ENCODE measurements around the gene CASP14. TPM values are rescaled to one million over a fixed set of nuclear protein-coding genes. Genes with fewer than 3 reads are reported as not detected.
A peak's percentile ranks its signal among the peaks of the same experiment; 100 is the strongest.

CASP14 gene
- total and polyA plus RNA-seq, 10 of the 15 experiments (the other 5 are each of a cell fraction or from before 2014, with no cell fraction given): 0.06 to 0.40 (median 0.13) TPM; not detected in 2

DNA sequence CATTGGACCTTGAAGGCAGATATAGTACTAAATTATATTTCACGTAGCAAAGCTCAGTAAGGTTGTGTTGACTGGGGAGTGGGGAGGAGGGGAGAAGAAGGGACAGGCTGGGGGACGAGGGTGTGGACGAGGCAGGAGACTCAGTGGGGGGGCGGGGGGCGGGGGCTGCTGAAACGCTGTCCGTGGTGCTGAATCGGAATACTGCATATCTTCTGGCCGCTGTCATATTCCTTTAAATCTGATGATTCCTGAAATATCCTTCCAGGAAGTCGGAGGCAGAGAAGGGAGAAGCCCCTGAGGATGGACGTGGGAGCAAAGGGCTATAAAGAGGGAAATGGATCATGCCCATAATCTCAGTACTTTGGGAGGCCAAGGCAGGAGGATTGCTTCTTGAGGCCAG lies 34.7 kb upstream of the CASP14 start:
- in situ Hi-C loops (cut with MboI): no loop called here
- CTCF ChIA-PET: no interaction called here

More for the DNA sequence above, 34.7 kb upstream of the CASP14 start:
- Histone ChIP-seq H3K36me3 (ENCODE audit: control insufficient read depth in 2 of 2, insufficient read depth in 2 of 2, low read length in 1 of 2) (no peaks in the 10 kb centered on the region), H4K20me1 (ENCODE audit: control insufficient read depth, insufficient read depth) (no peaks in the 10 kb centered on the region), H3K9me3 (replicated peaks; ENCODE audit: control insufficient read depth, insufficient read depth, low read length) (no peaks in the 10 kb centered on the region), H3K79me2 (ENCODE audit: control insufficient read depth, insufficient read depth, low read length) (no peaks in the 10 kb centered on the region), H3K4me1 (ENCODE audit: control insufficient read depth, insufficient read depth, low read length) (no peaks in the 10 kb centered on the region), H2AFZ (ENCODE audit: control insufficient read depth, low read depth, low read length) (no peak overlapping the region), H3K4me2 (ENCODE audit: control insufficient read depth, insufficient read depth) (no peak overlapping the region), H3K4me3 (no peak overlapping the region), H3K9ac (ENCODE audit: control insufficient read depth, insufficient read depth, low read length) (no peak overlapping the region), H3K27ac (ENCODE audit: control insufficient read depth, insufficient read depth) (no peak overlapping the region), H3K27me3 (replicated peaks in 1 of 2; ENCODE audit: control insufficient read depth in 2 of 2, insufficient read depth in 2 of 2, low read length in 1 of 2) (no peaks in the 10 kb centered on the region; a peak in 1 of 4 replicates)
- ATAC-seq: no peak
- ChIA-PET SMC1A (ENCODE audit: uncharacterized antibody, unreplicated experiment) (no interaction called here), POLR2A (no interaction called here), RAD21 (ENCODE audit: unreplicated experiment) (no interaction called here)
- TF ChIP-seq REST (IDR thresholded peaks at IDR 0.05; ENCODE audit: low read depth, low read length): peak; percentile 73
- no peak for TF ChIP-seq CBFB (IDR thresholded peaks at IDR 0.05; ENCODE audit: low read depth)
- DNase-seq (ENCODE audit: low read depth, low spot score): no peak
- WGBS (ENCODE audit: insufficient coverage, insufficient replicate concordance, low lambda C conversion rate, missing lambda C conversion rate): 36% methylated on average over 3 of the region's 11 CpGs
- intact Hi-C loops (cut with micrococcal nuclease; ENCODE audit: unreplicated experiment): no loop called here
- BruUV-seq (replicated peaks): no TSS peak
- FAIRE-seq: no peak

Measured in GM12878 (cell line).